ENCODE measurements around the gene RASA3.

The RASA3 gene

GRCh38 chr13:114039471-114040141 is 92.8 kb downstream of the RASA3 start:
- Histone ChIP-seq H3K9me3 (ENCODE audit: insufficient read depth, low read length, severe bottlenecking) (no peaks in the 10 kb centered on the region), H4K20me1 (ENCODE audit: insufficient read depth, low read length) (peaks cover 61% of the 10 kb centered on the region), H3K4me2 (ENCODE audit: insufficient read depth, low read length) (no peak overlapping the region), H3K4me1 (ENCODE audit: insufficient read depth, low read length) (no peaks in the 10 kb centered on the region), H3K4me3 (ENCODE audit: low read depth in 1 of 2, low read length in 2 of 2) (no peak overlapping the region), H3K27ac (ENCODE audit: low read length) (no peak overlapping the region), H3K9ac (ENCODE audit: low read depth, low read length) (no peak overlapping the region), H3K79me2 (ENCODE audit: insufficient read depth, low read length) (peaks cover 63% of the 10 kb centered on the region), H2AFZ (ENCODE audit: low read depth, low read length) (no peak overlapping the region), H3K36me3 (ENCODE audit: insufficient read depth, low read length) (peaks cover 46% of the 10 kb centered on the region), H3K27me3 (ENCODE audit: insufficient read depth, low read length, poor library complexity) (no peaks in the 10 kb centered on the region)
- TF ChIP-seq, protein P1, sequence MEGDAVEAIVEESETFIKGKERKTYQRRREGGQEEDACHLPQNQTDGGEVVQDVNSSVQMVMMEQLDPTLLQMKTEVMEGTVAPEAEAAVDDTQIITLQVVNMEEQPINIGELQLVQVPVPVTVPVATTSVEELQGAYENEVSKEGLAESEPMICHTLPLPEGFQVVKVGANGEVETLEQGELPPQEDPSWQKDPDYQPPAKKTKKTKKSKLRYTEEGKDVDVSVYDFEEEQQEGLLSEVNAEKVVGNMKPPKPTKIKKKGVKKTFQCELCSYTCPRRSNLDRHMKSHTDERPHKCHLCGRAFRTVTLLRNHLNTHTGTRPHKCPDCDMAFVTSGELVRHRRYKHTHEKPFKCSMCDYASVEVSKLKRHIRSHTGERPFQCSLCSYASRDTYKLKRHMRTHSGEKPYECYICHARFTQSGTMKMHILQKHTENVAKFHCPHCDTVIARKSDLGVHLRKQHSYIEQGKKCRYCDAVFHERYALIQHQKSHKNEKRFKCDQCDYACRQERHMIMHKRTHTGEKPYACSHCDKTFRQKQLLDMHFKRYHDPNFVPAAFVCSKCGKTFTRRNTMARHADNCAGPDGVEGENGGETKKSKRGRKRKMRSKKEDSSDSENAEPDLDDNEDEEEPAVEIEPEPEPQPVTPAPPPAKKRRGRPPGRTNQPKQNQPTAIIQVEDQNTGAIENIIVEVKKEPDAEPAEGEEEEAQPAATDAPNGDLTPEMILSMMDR (IDR thresholded peaks at IDR 0.05; ENCODE audit: borderline replicate concordance, extremely low read depth, low read length, poor library complexity, severe bottlenecking) = no peak
- no peak for TF ChIP-seq EZH2 (IDR thresholded peaks at IDR 0.05; ENCODE audit: borderline replicate concordance, low read depth, low read length, severe bottlenecking)
- no peak for ATAC-seq (ENCODE audit: insufficient read depth, low read depth)
- DNase-seq = no peak

GRCh38 chr13:114038900-114039299 is 93.5 kb downstream of the RASA3 start:
- DNase-seq (no peak), ATAC-seq (ENCODE audit: insufficient read depth, low read depth) (no peak)
- H4K20me1 ChIP-seq (ENCODE audit: insufficient read depth, low read length) = peaks cover 67% of the 10 kb centered on the region
- no peak overlapping the region for H2AFZ ChIP-seq (ENCODE audit: low read depth, low read length)
- no peak overlapping the region for H3K9ac ChIP-seq (ENCODE audit: low read depth, low read length)
- H3K27ac ChIP-seq (ENCODE audit: low read length) = no peak overlapping the region
- peaks cover 68% of the 10 kb centered on the region for H3K79me2 ChIP-seq (ENCODE audit: insufficient read depth, low read length)
- no peaks in the 10 kb centered on the region for H3K27me3 ChIP-seq (ENCODE audit: insufficient read depth, low read length, poor library complexity)
- H3K4me2 ChIP-seq (ENCODE audit: insufficient read depth, low read length) = no peak overlapping the region
- TF ChIP-seq, protein P1 (IDR thresholded peaks at IDR 0.05; ENCODE audit: borderline replicate concordance, extremely low read depth, low read length, poor library complexity, severe bottlenecking) = no peak
- TF ChIP-seq EZH2 (IDR thresholded peaks at IDR 0.05; ENCODE audit: borderline replicate concordance, low read depth, low read length, severe bottlenecking) = no peak
- peaks cover 49% of the 10 kb centered on the region for H3K36me3 ChIP-seq (ENCODE audit: insufficient read depth, low read length)
- H3K9me3 ChIP-seq (ENCODE audit: insufficient read depth, low read length, severe bottlenecking) = no peaks in the 10 kb centered on the region
- H3K4me1 ChIP-seq (ENCODE audit: insufficient read depth, low read length) = no peaks in the 10 kb centered on the region
- no peak overlapping the region for H3K4me3 ChIP-seq (ENCODE audit: low read depth in 1 of 2, low read length in 2 of 2)

DNA sequence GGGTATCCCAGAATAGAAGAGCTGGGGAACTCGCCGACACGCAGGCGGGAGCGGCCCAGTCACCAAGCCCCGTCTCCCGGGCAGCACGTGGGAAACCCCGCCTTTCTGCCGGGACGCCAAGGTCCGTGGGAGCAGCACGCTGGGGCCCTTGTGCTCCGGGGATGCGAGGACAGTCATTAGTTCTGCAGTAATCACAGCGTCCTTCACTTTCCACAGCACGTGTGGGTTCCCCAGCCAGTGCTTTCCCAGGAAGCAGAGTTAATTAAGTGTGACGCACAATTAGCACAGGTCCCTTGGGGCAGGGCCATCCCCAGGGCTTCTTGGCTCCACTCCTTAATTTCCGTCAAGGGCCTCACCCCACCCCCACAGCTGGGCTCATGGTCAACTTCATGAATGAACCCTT is 94.2 kb downstream of the RASA3 start:
- TF ChIP-seq, protein P1 (IDR thresholded peaks at IDR 0.05; ENCODE audit: borderline replicate concordance, extremely low read depth, low read length, poor library complexity, severe bottlenecking) = no peak
- no peak for TF ChIP-seq EZH2 (IDR thresholded peaks at IDR 0.05; ENCODE audit: borderline replicate concordance, low read depth, low read length, severe bottlenecking)
- Histone ChIP-seq H3K27me3 (ENCODE audit: insufficient read depth, low read length, poor library complexity) (no peaks in the 10 kb centered on the region), H3K4me1 (ENCODE audit: insufficient read depth, low read length) (no peaks in the 10 kb centered on the region), H3K36me3 (ENCODE audit: insufficient read depth, low read length) (peaks cover 46% of the 10 kb centered on the region), H3K9ac (ENCODE audit: low read depth, low read length) (no peak overlapping the region), H2AFZ (ENCODE audit: low read depth, low read length) (no peak overlapping the region), H3K4me2 (ENCODE audit: insufficient read depth, low read length) (no peak overlapping the region), H4K20me1 (ENCODE audit: insufficient read depth, low read length) (peaks cover 70% of the 10 kb centered on the region), H3K9me3 (ENCODE audit: insufficient read depth, low read length, severe bottlenecking) (no peaks in the 10 kb centered on the region), H3K79me2 (ENCODE audit: insufficient read depth, low read length) (peaks cover 70% of the 10 kb centered on the region), H3K27ac (ENCODE audit: low read length) (no peak overlapping the region), H3K4me3 (ENCODE audit: low read depth in 1 of 2, low read length in 2 of 2) (no peak overlapping the region)
- DNase-seq (no peak), ATAC-seq (ENCODE audit: insufficient read depth, low read depth) (no peak)

All from DND-41 (cell line).